ENCODE measurements around the gene CCR6. TPM values are rescaled to one million over a fixed set of nuclear protein-coding genes. Genes with fewer than 3 reads are reported as not detected.

Gene CCR6
- total and polyA plus RNA-seq, 2 of the 8 experiments (the other 6 are each of a cell fraction or from before 2014, with no cell fraction given) = 0.06 TPM; not detected in 1

DNA sequence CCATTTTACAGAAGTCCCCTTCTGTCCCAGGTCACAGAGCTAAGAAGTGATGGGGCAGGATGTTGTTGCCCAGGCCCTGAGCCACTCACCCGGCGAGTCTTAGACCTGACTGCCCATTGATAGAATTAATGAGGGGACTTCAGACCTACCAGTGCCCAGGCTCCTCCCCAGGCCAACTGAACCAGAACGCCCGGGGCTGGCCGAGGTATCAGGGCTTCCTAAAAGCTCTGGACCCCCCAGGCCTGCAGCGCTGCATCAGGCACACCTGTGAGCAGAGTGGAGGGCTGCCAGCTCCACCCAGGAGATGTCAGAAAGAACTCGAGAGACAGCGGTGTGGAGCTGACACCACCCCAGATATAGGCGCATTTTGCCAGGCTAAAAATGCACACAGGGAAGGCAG, 31.4 kb downstream of the CCR6 start:
- POLR2A ChIA-PET (ENCODE audit: partially characterized antibody) = no interaction called here
- Histone ChIP-seq H3K4me1 (replicated peaks in 1 of 4; ENCODE audit: control insufficient read depth in 3 of 4, insufficient read depth in 4 of 4, low read length in 3 of 4) (peaks cover 0 to 12% (median 2%) of the 10 kb centered on the region in 4 experiments; a peak in 5 of 7 replicates), H3K79me1 (ENCODE audit: low read depth, low read length) (no peaks in the 10 kb centered on the region), H3K4ac (replicated peaks; ENCODE audit: insufficient read length, low read depth, low read length) (no peak overlapping the region), H3K23ac (ENCODE audit: insufficient read length) (no peak overlapping the region), H3K9ac (replicated peaks in 1 of 4; ENCODE audit: extremely low read depth in 1 of 4, low read depth in 3 of 4, low read length in 3 of 4) (no peak overlapping the region), H3K27me3 (replicated peaks in 1 of 4; ENCODE audit: control insufficient read depth in 3 of 4, extremely low read depth in 1 of 4, insufficient read depth in 3 of 4, low read length in 3 of 4) (no peaks in the 10 kb centered on the region; a peak in 1 of 7 replicates), H2BK12ac (ENCODE audit: low read depth, low read length) (no peak overlapping the region), H4K20me1 (replicated peaks in 1 of 2; ENCODE audit: control insufficient read depth in 1 of 2, insufficient read depth in 2 of 2, low read length in 2 of 2) (no peaks in the 10 kb centered on the region), H3K36me3 (ENCODE audit: control insufficient read depth in 2 of 4, insufficient read depth in 4 of 4, low read length in 3 of 4) (no peaks in the 10 kb centered on the region), H2AFZ (ENCODE audit: low read length) (no peak overlapping the region), H3K9me3 (ENCODE audit: insufficient read depth in 2 of 2, low read depth in 1 of 2, low read length in 1 of 2) (peaks cover 0 to 3% of the 10 kb centered on the region in 2 experiments; a peak in 1 of 4 replicates), H2BK15ac (ENCODE audit: low read length) (no peak overlapping the region), H3K4me2 (ENCODE audit: insufficient read depth in 1 of 2, low read depth in 2 of 2, low read length in 2 of 2) (no peak overlapping the region), H3K23me2 (ENCODE audit: low read depth, low read length) (no peaks in the 10 kb centered on the region), H4K8ac (ENCODE audit: extremely low read depth, insufficient read depth, low read length) (no peak overlapping the region), H3K56ac (replicated peaks; ENCODE audit: insufficient read length, low read depth, low read length) (no peak overlapping the region), H2BK120ac (replicated peaks; ENCODE audit: low read depth, low read length) (no peak overlapping the region), H4K5ac (ENCODE audit: insufficient read length, low read depth, low read length) (no peak overlapping the region), H3K4me3 (ENCODE audit: extremely low read depth in 1 of 4, insufficient read depth in 2 of 4, low read depth in 3 of 4, low read length in 4 of 4) (no peak overlapping the region), H2BK5ac (ENCODE audit: low read depth, low read length) (no peak overlapping the region), H2AK5ac (ENCODE audit: low read depth, low read length) (no peak overlapping the region), H3K14ac (ENCODE audit: insufficient read length) (no peak overlapping the region), H2BK20ac (ENCODE audit: low read length) (no peak overlapping the region), H3K18ac (ENCODE audit: extremely low read depth, low read length) (no peak overlapping the region), H3K79me2 (ENCODE audit: control insufficient read depth in 1 of 2, insufficient read depth in 2 of 2, low read length in 2 of 2) (no peaks in the 10 kb centered on the region), H3K27ac (ENCODE audit: low read depth, low read length) (no peak overlapping the region), H4K91ac (replicated peaks; ENCODE audit: insufficient read length, low read length) (no peak overlapping the region)
- no peak for TF ChIP-seq CREB1 (IDR thresholded peaks at IDR 0.05)
- no peak for TF ChIP-seq RXRA (IDR thresholded peaks at IDR 0.05; ENCODE audit: insufficient read depth, low read depth, low read length)
- no peak for TF ChIP-seq CHD2 (IDR thresholded peaks at IDR 0.05; ENCODE audit: low read length)
- TF ChIP-seq JUND (IDR thresholded peaks at IDR 0.05; ENCODE audit: low read length) = no peak
- no peak for TF ChIP-seq TAF1 (IDR thresholded peaks at IDR 0.05; ENCODE audit: low read depth, low read length)
- TF ChIP-seq RBBP5 (IDR thresholded peaks at IDR 0.05; ENCODE audit: borderline replicate concordance, low read depth, low read length) = no peak
- TF ChIP-seq RFX5 (IDR thresholded peaks at IDR 0.05; ENCODE audit: borderline replicate concordance, low read depth, low read length) = no peak
- no peak for TF ChIP-seq POLR2A (IDR thresholded peaks at IDR 0.05; ENCODE audit: control extremely low read depth in 1 of 2, low read depth in 2 of 2, low read length in 2 of 2)
- no peak for TF ChIP-seq FOSL1 (IDR thresholded peaks at IDR 0.05; ENCODE audit: insufficient read depth, low read depth, low read length)
- no peak for TF ChIP-seq ATF3 (IDR thresholded peaks at IDR 0.05; ENCODE audit: insufficient read depth, low read depth, low read length)
- TF ChIP-seq SP4 (IDR thresholded peaks at IDR 0.05; ENCODE audit: low read length) = no peak
- TF ChIP-seq RNF2 (IDR thresholded peaks at IDR 0.05; ENCODE audit: borderline replicate concordance, low read depth, low read length, missing control alignments, poor library complexity, severe bottlenecking) = no peak
- no peak for TF ChIP-seq CHD1 (IDR thresholded peaks at IDR 0.05; ENCODE audit: low read depth, low read length)
- no peak for TF ChIP-seq SUZ12 (IDR thresholded peaks at IDR 0.05; ENCODE audit: low read length)
- CTCF ChIA-PET (ENCODE audit: partially characterized antibody) = interaction anchor here (0.5 kb wide), 1 partner anchor 131 kb away, joined by 3 read pairs; no protein-coding TSS in a partner anchor
- 94% methylated on average over 9 of the region's 9 CpGs; no CpG with 5 or more reads in 1 of the 2 experiments for WGBS, 2 experiments (ENCODE audit: extremely low coverage in 1 of 2, insufficient coverage in 1 of 2, insufficient read length in 1 of 2, insufficient replicate concordance in 2 of 2, low coverage in 1 of 2, low lambda C conversion rate in 2 of 2, missing lambda C conversion rate in 1 of 2)
- DNase-seq (ENCODE audit: low read depth in 1 of 2, low spot score in 2 of 2) (no peak), FAIRE-seq (no peak)

Data from H1 (cell line).